Measurements from ENCODE around the gene PPP1R7. TPM values are rescaled to one million over a fixed set of nuclear protein-coding genes. Genes with fewer than 3 reads are reported as not detected.

PPP1R7 gene
- total and polyA plus RNA-seq, 2 donors from 2014 or later: 64.6 to 94.9 TPM

DNA sequence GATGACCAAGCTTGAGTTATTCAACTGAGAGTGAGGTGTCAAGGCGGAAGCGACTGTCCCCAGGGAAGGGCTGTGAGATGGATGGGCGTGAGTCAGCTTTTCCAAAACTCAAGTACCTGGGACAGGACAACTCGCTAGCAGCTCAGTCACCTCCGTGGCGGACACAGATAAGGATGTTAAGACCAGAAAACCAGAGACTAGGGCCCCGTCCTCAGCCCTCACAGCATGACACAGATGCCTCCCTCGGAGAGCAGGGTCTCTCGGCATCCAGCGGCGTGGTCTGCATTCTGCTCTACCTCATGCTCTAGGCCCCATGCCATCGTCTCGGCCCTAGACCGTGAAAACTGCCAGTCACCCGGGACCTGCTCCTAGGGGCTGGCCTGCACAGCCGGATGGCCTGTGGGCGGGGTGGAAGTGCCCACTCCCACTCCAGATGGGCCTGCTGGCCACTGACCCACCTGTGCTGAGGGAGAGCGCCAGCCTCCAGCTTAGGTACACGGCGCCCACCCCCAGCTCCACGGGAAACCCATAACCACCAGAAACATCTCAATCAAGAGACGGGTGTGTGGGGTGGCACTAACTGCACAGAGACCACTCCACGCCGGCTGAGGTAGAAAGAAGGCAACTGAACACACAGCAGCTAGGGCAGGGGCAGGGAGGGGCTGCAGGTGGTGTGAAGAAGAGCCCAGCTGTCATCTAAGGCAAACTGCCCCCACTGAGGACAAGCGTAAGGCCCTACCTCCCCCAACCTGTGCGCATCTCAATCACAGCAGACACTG lies 78.0 kb downstream of the PPP1R7 start:
- intact Hi-C loops (cut with DNase I): no loop called here
- H3K27me3 ChIP-seq (ENCODE audit: control insufficient read depth, insufficient read depth, low read length): no peaks in the 10 kb centered on the region
- peaks cover 5 to 51% (median 44%) of the 10 kb centered on the region in 3 donors for H3K36me3 ChIP-seq (ENCODE audit: control insufficient read depth in 2 of 3, insufficient read depth in 3 of 3, low read length in 3 of 3)
- H3K9ac ChIP-seq (ENCODE audit: low read length in 3 of 3): no peak overlapping the region
- TF ChIP-seq, protein P1, sequence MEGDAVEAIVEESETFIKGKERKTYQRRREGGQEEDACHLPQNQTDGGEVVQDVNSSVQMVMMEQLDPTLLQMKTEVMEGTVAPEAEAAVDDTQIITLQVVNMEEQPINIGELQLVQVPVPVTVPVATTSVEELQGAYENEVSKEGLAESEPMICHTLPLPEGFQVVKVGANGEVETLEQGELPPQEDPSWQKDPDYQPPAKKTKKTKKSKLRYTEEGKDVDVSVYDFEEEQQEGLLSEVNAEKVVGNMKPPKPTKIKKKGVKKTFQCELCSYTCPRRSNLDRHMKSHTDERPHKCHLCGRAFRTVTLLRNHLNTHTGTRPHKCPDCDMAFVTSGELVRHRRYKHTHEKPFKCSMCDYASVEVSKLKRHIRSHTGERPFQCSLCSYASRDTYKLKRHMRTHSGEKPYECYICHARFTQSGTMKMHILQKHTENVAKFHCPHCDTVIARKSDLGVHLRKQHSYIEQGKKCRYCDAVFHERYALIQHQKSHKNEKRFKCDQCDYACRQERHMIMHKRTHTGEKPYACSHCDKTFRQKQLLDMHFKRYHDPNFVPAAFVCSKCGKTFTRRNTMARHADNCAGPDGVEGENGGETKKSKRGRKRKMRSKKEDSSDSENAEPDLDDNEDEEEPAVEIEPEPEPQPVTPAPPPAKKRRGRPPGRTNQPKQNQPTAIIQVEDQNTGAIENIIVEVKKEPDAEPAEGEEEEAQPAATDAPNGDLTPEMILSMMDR (IDR thresholded peaks at IDR 0.05; ENCODE audit: borderline replicate concordance, extremely low read depth, insufficient read depth): no peak
- FAIRE-seq: no peak
- no peak overlapping the region for H3K4me3 ChIP-seq (ENCODE audit: low read length in 3 of 3)
- no peak overlapping the region for H3K27ac ChIP-seq (ENCODE audit: low read depth in 2 of 2, low read length in 2 of 2)
- no peaks in the 10 kb centered on the region for H3K4me1 ChIP-seq (ENCODE audit: control insufficient read depth in 2 of 3, insufficient read depth in 2 of 3, low read depth in 1 of 3, low read length in 3 of 3)
- H3K9me3 ChIP-seq (ENCODE audit: control insufficient read depth in 2 of 3, insufficient read depth in 1 of 3, low read length in 3 of 3): no peaks in the 10 kb centered on the region
- peak in 1 of 5 donors; percentile 51 for DNase-seq

DNA sequence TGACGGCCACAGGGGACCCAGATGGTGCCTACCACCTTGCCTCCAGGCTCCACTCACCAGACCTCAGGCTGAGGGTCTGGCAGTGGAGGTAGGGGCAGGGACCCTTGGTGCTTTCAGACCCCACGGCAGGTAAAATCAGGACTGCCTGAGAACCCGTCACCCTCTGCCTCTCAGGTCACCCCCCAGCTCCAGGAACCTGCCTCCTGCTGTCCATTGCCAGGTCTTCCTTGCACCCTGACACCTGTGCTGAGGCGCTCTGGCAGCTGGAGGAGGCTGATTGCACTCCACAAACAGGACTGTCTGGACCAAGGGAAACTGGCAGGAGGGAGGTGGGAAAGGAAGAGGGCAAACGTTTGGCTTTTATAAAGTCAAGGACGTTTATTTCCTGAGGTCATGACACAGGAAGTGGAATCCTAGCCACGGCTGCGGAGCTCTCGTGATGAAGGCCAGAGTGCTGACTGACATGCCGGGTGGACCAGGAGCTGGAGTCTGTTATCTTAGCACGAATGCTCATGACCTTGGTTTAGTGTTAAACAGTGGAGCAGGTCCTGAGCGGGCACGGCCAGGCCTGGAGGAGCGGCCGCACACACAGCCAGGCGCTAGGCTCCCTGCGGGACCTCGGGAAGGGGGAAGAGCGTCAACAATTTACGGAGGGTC lies 78.7 kb downstream of the PPP1R7 start:
- TF ChIP-seq, protein P1 (IDR thresholded peaks at IDR 0.05; ENCODE audit: borderline replicate concordance, extremely low read depth, insufficient read depth): no peak
- H3K27me3 ChIP-seq (ENCODE audit: control insufficient read depth, insufficient read depth, low read length): no peaks in the 10 kb centered on the region
- no peak overlapping the region for H3K27ac ChIP-seq (ENCODE audit: low read depth in 2 of 2, low read length in 2 of 2)
- no peaks in the 10 kb centered on the region for H3K9me3 ChIP-seq (ENCODE audit: control insufficient read depth in 2 of 3, insufficient read depth in 1 of 3, low read length in 3 of 3)
- FAIRE-seq: no peak
- H3K9ac ChIP-seq (ENCODE audit: low read length in 3 of 3): no peak overlapping the region
- intact Hi-C loops (cut with DNase I): no loop called here
- H3K4me3 ChIP-seq (ENCODE audit: low read length in 3 of 3): no peak overlapping the region
- peaks cover 5 to 58% (median 51%) of the 10 kb centered on the region in 3 donors for H3K36me3 ChIP-seq (ENCODE audit: control insufficient read depth in 2 of 3, insufficient read depth in 3 of 3, low read length in 3 of 3)
- DNase-seq: peak in 1 of 5 donors; percentile 54
- H3K4me1 ChIP-seq (ENCODE audit: control insufficient read depth in 2 of 3, insufficient read depth in 2 of 3, low read depth in 1 of 3, low read length in 3 of 3): no peaks in the 10 kb centered on the region

DNA sequence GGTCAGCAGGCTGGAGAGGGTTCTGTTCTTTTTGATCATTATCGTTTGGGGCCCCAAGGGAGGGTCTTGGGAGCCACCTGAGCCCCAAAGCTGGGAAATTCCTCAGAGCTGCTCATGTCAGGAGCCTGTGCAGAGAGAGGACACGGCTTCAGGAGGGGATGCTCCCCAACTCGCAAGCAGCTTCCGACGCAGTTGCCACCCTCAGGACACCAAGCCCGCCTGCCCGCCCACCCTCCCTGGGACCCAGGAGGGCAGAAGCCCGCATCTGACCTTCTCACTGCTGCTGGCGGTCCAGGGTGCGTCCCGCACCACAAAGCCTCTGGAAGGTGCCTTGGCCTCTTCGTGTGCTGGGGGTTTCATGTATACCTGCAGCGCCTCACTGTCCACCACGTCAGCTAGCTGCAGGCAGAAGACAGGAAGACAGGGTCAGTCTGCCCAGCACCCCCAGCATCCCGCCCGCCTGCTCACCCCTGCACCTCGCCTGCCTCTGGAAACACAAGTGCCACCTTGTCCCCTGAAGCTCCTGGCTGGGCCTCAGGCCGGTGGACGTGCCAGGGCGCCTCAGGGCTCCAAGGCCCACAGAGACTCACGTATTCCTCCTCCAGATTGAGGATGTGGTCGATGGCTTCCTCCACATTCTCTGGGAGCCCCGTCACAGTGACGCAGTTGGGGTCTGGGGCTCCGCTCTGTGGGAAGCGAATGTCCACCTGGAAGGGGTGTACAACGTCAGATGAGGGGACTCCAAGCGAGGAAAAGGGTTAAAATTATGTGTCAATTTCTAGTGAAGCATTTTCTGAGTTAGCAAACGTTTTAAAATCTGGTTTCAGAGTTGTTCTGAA lies 79.5 kb downstream of the PPP1R7 start:
- Histone ChIP-seq H3K9ac (ENCODE audit: low read length in 3 of 3) (no peak overlapping the region), H3K4me1 (ENCODE audit: control insufficient read depth in 2 of 3, insufficient read depth in 2 of 3, low read depth in 1 of 3, low read length in 3 of 3) (no peaks in the 10 kb centered on the region), H3K27ac (ENCODE audit: low read depth in 2 of 2, low read length in 2 of 2) (no peak overlapping the region), H3K36me3 (ENCODE audit: control insufficient read depth in 2 of 3, insufficient read depth in 3 of 3, low read length in 3 of 3) (peaks cover 5 to 66% (median 59%) of the 10 kb centered on the region in 3 donors), H3K27me3 (ENCODE audit: control insufficient read depth, insufficient read depth, low read length) (no peaks in the 10 kb centered on the region), H3K4me3 (ENCODE audit: low read length in 3 of 3) (no peak overlapping the region), H3K9me3 (ENCODE audit: control insufficient read depth in 2 of 3, insufficient read depth in 1 of 3, low read length in 3 of 3) (no peaks in the 10 kb centered on the region)
- TF ChIP-seq, protein P1 (IDR thresholded peaks at IDR 0.05; ENCODE audit: borderline replicate concordance, extremely low read depth, insufficient read depth): no peak
- DNase-seq (peak in 1 of 5 donors; percentile 65), FAIRE-seq (no peak)
- intact Hi-C loops (cut with DNase I): no loop called here

Measured in kidney (tissue), 14 donors.